ENCODE data around the gene FERMT3. TPM values are rescaled to one million over a fixed set of nuclear protein-coding genes. Genes with fewer than 3 reads are reported as not detected.

The FERMT3 gene
- total and polyA plus RNA-seq, 2 of the 8 experiments (the other 6 are each of a cell fraction or from before 2014, with no cell fraction given), result 1.4 to 3.7 TPM

DNA sequence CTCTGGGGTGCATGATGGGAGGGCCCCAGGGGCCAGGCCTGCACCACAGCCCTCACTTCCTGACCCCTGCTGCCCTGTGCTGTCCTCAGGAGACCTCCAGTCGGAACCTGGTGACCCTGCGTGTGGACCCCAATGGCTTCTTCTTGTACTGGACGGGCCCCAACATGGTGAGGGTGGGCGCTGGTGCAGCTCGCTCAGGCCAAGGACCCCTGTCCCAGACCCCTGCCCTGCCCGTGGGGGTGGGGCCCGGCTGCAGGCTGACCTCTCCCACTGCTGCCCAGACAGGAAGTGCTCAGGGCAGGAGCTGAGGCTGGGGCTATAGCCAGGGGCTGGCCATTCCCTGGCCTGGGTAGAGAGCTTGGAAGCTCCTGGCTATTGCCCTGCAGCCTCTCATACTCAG, 47.8 kb downstream of the FERMT3 start (continued):
- TF ChIP-seq POLR2A (IDR thresholded peaks at IDR 0.05; ENCODE audit: control extremely low read depth in 1 of 2, low read depth in 2 of 2, low read length in 2 of 2), result no peak

Measured in H1 (cell line).